Calu3 (cell line): ENCODE measurements around the gene USP46. TPM values are rescaled to one million over a fixed set of nuclear protein-coding genes. Genes with fewer than 3 reads are reported as not detected.

Source experiments
- BruUV-seq: library from RNA; stranded (reverse); fragments of 400-500 nt; replicated peaks from 2 replicates; lab custom pipeline; 2021; lab: Mats Ljungman, UMichigan
- CTCF ChIA-PET: fragments of 300-600 bp; sonication (Branson Sonifier 250); formaldehyde crosslinking; loops from one replicate; lab custom pipeline; 2022; ENCODE audit warnings: antibody characterized with exemption; lab: Charles Lee
- DNase-seq: peaks from one replicate; pipeline ENCODE4 v3.0.0; 2022
- H3K27ac Mint-ChIP-seq: one replicate; pipeline ENCODE4 v1.8.0; 2022; ENCODE audit warnings: mixed read lengths; ENCODE audit not compliant: unreplicated experiment
- H3K27me3 Mint-ChIP-seq: one replicate; pipeline ENCODE4 v1.8.0; 2022; ENCODE audit warnings: mixed read lengths; ENCODE audit not compliant: unreplicated experiment
- H3K36me3 Mint-ChIP-seq: one replicate; pipeline ENCODE4 v1.8.0; 2022; ENCODE audit warnings: mild to moderate bottlenecking, moderate library complexity, mixed read lengths; ENCODE audit not compliant: insufficient read depth, unreplicated experiment
- H3K4me1 Mint-ChIP-seq: one replicate; pipeline ENCODE4 v1.8.0; 2022; ENCODE audit warnings: mild to moderate bottlenecking, low read depth, mixed read lengths; ENCODE audit not compliant: unreplicated experiment
- H3K4me3 Mint-ChIP-seq: one replicate; pipeline ENCODE4 v1.8.0; 2022; ENCODE audit warnings: mild to moderate bottlenecking, low read depth, moderate library complexity, mixed read lengths; ENCODE audit not compliant: unreplicated experiment
- H3K9me3 Mint-ChIP-seq: one replicate; pipeline ENCODE4 v1.8.0; 2022; ENCODE audit warnings: low read depth, mixed read lengths; ENCODE audit not compliant: unreplicated experiment
- intact Hi-C: fragments of 100-400 bp; cut with micrococcal nuclease; formaldehyde crosslinking; loops from one replicate; pipeline ENCODE4 v1.10.0; 2022; ENCODE audit not compliant: unreplicated experiment
- total RNA-seq: library from RNA; stranded (reverse); gene quantifications from 2 replicates; pipeline ENCODE4 v1.2.3, GENCODE V29; 2022
- TF ChIP-seq, protein P1 (sequence below): fragments of 200-600 bp; IDR thresholded peaks from one replicate; pipeline ENCODE4 v1.8.0; 2022; ENCODE audit warnings: antibody characterized with exemption; ENCODE audit not compliant: unreplicated experiment

USP46 gene
- total RNA-seq, 1 experiment from 2014 or later, result 12.5 TPM

DNA sequence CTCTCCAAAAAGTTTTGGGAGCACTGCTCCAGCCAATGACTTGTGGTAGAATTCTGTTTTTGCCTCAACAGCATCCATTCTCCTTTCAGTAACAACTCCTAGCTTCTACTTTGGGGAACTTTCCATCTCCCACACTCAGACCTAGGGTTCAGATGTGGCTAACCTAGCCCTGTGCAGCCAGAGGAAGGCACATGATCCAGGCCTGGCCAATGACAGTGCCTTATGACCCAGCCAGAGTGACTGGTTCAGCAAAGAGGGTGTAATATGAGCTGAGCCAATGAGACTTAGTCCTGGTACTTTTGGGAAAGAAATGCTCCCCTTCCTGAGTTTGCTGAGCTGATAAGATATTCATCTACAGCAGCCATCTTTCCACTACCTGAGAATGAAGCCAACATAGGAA lies 5.4 kb upstream of the USP46 start:
- Mint-ChIP-seq H3K4me3 (no peak overlapping the region), H3K36me3 (peaks cover 18% of the 10 kb centered on the region), H3K27ac (no peak overlapping the region), H3K9me3 (peaks cover 3% of the 10 kb centered on the region), H3K4me1 (peaks cover 9% of the 10 kb centered on the region), H3K27me3 (peaks cover 24% of the 10 kb centered on the region)
- TF ChIP-seq, protein P1, sequence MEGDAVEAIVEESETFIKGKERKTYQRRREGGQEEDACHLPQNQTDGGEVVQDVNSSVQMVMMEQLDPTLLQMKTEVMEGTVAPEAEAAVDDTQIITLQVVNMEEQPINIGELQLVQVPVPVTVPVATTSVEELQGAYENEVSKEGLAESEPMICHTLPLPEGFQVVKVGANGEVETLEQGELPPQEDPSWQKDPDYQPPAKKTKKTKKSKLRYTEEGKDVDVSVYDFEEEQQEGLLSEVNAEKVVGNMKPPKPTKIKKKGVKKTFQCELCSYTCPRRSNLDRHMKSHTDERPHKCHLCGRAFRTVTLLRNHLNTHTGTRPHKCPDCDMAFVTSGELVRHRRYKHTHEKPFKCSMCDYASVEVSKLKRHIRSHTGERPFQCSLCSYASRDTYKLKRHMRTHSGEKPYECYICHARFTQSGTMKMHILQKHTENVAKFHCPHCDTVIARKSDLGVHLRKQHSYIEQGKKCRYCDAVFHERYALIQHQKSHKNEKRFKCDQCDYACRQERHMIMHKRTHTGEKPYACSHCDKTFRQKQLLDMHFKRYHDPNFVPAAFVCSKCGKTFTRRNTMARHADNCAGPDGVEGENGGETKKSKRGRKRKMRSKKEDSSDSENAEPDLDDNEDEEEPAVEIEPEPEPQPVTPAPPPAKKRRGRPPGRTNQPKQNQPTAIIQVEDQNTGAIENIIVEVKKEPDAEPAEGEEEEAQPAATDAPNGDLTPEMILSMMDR, result no peak
- no TSS peak for BruUV-seq
- no peak for DNase-seq
- intact Hi-C loops, result loop anchor here (10.0 kb wide), 1 partner anchor 50 kb away; no protein-coding TSS in a partner anchor
- CTCF ChIA-PET, result no interaction called here

- Mint-ChIP-seq H3K36me3 (peaks cover 26% of the 10 kb centered on the region), H3K4me1 (peaks cover 9% of the 10 kb centered on the region), H3K4me3 (no peak overlapping the region), H3K9me3 (peaks cover 3% of the 10 kb centered on the region), H3K27ac (no peak overlapping the region), H3K27me3 (peaks cover 17% of the 10 kb centered on the region)
- intact Hi-C loops, result loop anchor here (10.0 kb wide), 1 partner anchor 53 kb away; no protein-coding TSS in a partner anchor
- CTCF ChIA-PET, result no interaction called here
- DNase-seq, result no peak
- TF ChIP-seq, protein P1, result no peak
- BruUV-seq, result no TSS peak
Observed at GRCh38 chr4:52661966-52662690, 3.0 kb upstream of the USP46 start.

DNA sequence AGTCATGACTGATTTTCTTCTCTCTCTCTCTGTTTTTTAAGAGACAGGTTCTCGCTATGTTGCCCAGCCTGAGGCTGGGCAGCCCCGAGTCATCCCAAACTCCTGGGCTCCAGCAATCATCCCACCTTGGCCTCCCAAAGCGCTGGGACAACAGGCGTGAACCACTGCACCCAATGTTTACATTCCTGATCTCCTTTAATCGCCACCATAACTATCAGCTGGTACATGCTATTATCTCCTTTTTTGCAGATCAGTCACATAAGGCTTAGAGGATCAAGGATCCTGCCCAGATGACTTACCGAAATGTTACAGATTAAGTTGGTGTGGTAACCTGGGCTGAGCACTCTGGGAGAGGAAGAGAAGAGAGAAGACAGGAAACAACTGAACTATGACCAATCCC lies 1.5 kb upstream of the USP46 start:
- H3K4me3 Mint-ChIP-seq, result peak overlapping the region; percentile 73
- CTCF ChIA-PET, result no interaction called here
- peaks cover 26% of the 10 kb centered on the region for H3K36me3 Mint-ChIP-seq
- intact Hi-C loops, result loop anchor here (10.0 kb wide), 1 partner anchor 54 kb away; no protein-coding TSS in a partner anchor
- H3K4me1 Mint-ChIP-seq, result peaks cover 9% of the 10 kb centered on the region
- no peak overlapping the region for H3K27ac Mint-ChIP-seq
- BruUV-seq, result no TSS peak
- peaks cover 3% of the 10 kb centered on the region for H3K9me3 Mint-ChIP-seq
- no peak for DNase-seq
- peaks cover 7% of the 10 kb centered on the region for H3K27me3 Mint-ChIP-seq
- TF ChIP-seq, protein P1, result no peak

DNA sequence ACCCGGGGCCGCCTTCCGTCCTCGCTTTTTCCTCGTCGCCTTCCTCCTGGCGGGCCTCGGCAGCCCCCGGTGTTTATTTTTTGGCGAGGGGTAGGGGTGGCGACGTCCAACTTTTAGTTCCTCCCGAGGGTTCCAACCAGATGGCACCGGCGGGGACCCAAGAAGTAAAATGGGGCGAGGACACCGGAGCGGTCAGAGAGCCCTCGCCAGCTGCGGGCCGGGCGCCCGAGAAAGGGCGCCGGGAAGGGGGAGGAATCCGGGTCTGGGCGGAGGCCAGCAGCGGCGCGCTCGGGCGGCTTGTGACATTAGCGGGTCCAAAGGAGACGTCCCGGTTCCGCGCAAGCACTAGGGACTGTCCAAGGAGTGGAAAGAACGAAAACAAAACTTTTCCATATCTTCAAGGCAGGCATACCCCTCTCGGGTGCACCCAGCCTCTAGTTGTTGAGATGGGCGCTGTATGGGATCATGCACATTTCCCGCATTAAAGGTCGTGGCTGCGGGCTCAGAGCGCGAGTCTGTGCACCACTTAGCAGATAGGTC lies 691 bp upstream of the USP46 start:
- BruUV-seq, result TSS peak; percentile 76

More for the DNA sequence above, 691 bp upstream of the USP46 start:
- TF ChIP-seq, protein P1, result no peak
- H3K4me3 Mint-ChIP-seq, result peak overlapping the region; percentile 73
- no peak overlapping the region for H3K27ac Mint-ChIP-seq
- intact Hi-C loops, result loop anchor here (10.0 kb wide), 2 partner anchors 55 to 115 kb away; no protein-coding TSS in a partner anchor
- H3K9me3 Mint-ChIP-seq, result peaks cover 3% of the 10 kb centered on the region
- H3K27me3 Mint-ChIP-seq, result no peaks in the 10 kb centered on the region
- peaks cover 26% of the 10 kb centered on the region for H3K36me3 Mint-ChIP-seq
- CTCF ChIA-PET, result no interaction called here
- H3K4me1 Mint-ChIP-seq, result peaks cover 9% of the 10 kb centered on the region
- peak; percentile 18 for DNase-seq
